ENCODE data around the gene TAS1R2. TPM values are rescaled to one million over a fixed set of nuclear protein-coding genes. Genes with fewer than 3 reads are reported as not detected.

TAS1R2 gene
- total and polyA plus RNA-seq, 2 donors from 2014 or later, result not detected

DNA sequence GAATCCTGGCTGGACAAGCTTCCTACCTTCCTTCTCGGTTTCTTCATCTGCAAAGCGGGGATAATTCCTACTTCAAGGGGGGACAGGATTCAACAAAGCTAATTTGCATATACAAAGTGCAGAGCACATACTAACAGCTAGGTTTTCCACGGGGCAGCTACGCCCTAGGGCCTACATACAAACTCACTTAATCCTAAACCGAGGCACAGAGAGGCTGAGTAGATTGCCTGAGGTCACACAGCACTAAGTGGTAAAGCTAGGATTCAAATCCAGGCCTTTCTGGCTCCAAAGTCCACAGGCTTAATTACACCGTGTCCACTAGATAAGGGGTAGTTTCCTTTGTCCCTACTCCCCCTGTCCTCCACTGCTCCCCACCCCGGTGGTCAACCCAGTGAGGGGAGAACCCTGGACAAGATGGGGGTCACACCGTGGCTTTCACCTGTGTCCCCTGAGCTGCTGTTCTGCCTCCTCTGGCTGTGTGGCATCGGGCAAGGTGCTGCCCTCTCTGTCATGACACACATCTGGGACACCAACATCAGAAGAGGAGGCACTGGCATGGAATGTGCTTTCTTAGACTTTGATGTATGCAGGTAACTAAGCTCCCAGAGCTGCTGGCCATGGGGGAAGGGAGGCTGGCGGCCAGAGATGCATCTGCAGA, 44.5 kb downstream of the TAS1R2 start:
- Histone ChIP-seq H3K9ac (ENCODE audit: low read length in 3 of 3) (no peak overlapping the region), H3K27ac (ENCODE audit: low read depth in 2 of 2, low read length in 2 of 2) (no peak overlapping the region), H3K4me3 (ENCODE audit: low read length in 3 of 3) (no peak overlapping the region), H3K9me3 (ENCODE audit: control insufficient read depth in 2 of 3, insufficient read depth in 1 of 3, low read length in 3 of 3) (no peaks in the 10 kb centered on the region), H3K36me3 (ENCODE audit: control insufficient read depth in 2 of 3, insufficient read depth in 3 of 3, low read length in 3 of 3) (no peaks in the 10 kb centered on the region), H3K27me3 (ENCODE audit: control insufficient read depth, insufficient read depth, low read length) (peaks cover 6% of the 10 kb centered on the region), H3K4me1 (ENCODE audit: control insufficient read depth in 2 of 3, insufficient read depth in 2 of 3, low read depth in 1 of 3, low read length in 3 of 3) (no peaks in the 10 kb centered on the region)
- FAIRE-seq, result no peak
- TF ChIP-seq, protein P1, sequence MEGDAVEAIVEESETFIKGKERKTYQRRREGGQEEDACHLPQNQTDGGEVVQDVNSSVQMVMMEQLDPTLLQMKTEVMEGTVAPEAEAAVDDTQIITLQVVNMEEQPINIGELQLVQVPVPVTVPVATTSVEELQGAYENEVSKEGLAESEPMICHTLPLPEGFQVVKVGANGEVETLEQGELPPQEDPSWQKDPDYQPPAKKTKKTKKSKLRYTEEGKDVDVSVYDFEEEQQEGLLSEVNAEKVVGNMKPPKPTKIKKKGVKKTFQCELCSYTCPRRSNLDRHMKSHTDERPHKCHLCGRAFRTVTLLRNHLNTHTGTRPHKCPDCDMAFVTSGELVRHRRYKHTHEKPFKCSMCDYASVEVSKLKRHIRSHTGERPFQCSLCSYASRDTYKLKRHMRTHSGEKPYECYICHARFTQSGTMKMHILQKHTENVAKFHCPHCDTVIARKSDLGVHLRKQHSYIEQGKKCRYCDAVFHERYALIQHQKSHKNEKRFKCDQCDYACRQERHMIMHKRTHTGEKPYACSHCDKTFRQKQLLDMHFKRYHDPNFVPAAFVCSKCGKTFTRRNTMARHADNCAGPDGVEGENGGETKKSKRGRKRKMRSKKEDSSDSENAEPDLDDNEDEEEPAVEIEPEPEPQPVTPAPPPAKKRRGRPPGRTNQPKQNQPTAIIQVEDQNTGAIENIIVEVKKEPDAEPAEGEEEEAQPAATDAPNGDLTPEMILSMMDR (IDR thresholded peaks at IDR 0.05; ENCODE audit: borderline replicate concordance, extremely low read depth, insufficient read depth), result no peak
- DNase-seq, result no peak
- intact Hi-C loops (cut with DNase I), result no loop called here

DNA sequence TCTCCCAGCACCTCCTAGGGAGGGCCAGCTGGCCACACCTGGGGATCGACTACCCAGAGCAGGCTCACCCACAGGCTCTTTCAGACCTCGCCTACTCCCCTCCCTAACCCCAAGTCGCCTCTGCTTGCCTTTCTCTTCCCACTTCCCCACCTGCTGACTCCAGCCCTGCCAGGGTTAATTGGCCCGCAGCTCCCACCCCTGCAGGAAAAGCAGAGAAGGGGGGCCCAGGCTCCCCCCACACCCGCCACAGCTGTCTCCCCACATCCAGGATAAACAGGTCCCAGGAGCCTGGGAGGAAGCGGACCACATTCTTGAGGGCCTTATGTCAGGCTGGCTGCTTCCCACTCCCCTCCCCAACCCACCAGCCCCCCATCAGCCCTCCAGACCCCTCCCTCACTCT, 45.0 kb downstream of the TAS1R2 start:
- DNase-seq, result peak in 3 of 5 donors; percentile 42 to 57 (median 43)
- no peak overlapping the region for H3K9ac ChIP-seq (ENCODE audit: low read length in 3 of 3)
- no peak for FAIRE-seq
- TF ChIP-seq, protein P1 (IDR thresholded peaks at IDR 0.05; ENCODE audit: borderline replicate concordance, extremely low read depth, insufficient read depth), result no peak
- no peaks in the 10 kb centered on the region for H3K4me1 ChIP-seq (ENCODE audit: control insufficient read depth in 2 of 3, insufficient read depth in 2 of 3, low read depth in 1 of 3, low read length in 3 of 3)
- H3K27me3 ChIP-seq (ENCODE audit: control insufficient read depth, insufficient read depth, low read length), result peaks cover 3% of the 10 kb centered on the region
- H3K4me3 ChIP-seq (ENCODE audit: low read length in 3 of 3), result no peak overlapping the region
- no peak overlapping the region for H3K27ac ChIP-seq (ENCODE audit: low read depth in 2 of 2, low read length in 2 of 2)
- no peaks in the 10 kb centered on the region for H3K9me3 ChIP-seq (ENCODE audit: control insufficient read depth in 2 of 3, insufficient read depth in 1 of 3, low read length in 3 of 3)
- no peaks in the 10 kb centered on the region for H3K36me3 ChIP-seq (ENCODE audit: control insufficient read depth in 2 of 3, insufficient read depth in 3 of 3, low read length in 3 of 3)
- intact Hi-C loops (cut with DNase I), result no loop called here

DNA sequence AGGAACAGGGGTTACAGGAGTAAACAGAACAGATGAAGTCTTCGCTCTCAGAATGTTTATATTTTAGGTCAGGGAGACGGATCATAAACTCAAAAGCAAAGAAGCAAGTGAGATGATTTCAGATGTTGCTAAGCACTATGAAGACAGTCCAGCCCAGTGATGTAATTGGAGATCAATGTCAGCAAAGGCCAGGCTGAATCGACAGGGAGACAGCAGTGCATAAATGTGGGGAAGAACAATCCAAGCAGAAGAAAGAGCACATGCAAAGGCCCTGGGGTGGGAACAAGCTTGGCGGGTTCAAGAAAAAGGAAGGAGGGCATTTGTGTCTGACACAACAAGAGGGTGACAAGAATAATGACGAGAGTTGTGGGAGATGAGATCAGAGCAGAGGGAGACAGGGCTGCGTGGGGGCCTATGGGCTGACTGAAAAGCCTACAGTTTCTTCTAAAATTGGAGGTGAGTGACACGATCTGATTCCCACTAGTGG, 47.0 kb downstream of the TAS1R2 start:
- H3K36me3 ChIP-seq (ENCODE audit: control insufficient read depth in 2 of 3, insufficient read depth in 3 of 3, low read length in 3 of 3), result no peaks in the 10 kb centered on the region
- DNase-seq (peak in 1 of 5 donors; percentile 1), FAIRE-seq (no peak)
- H3K4me1 ChIP-seq (ENCODE audit: control insufficient read depth in 2 of 3, insufficient read depth in 2 of 3, low read depth in 1 of 3, low read length in 3 of 3), result no peaks in the 10 kb centered on the region
- TF ChIP-seq, protein P1 (IDR thresholded peaks at IDR 0.05; ENCODE audit: borderline replicate concordance, extremely low read depth, insufficient read depth), result no peak
- peaks cover 3% of the 10 kb centered on the region for H3K27me3 ChIP-seq (ENCODE audit: control insufficient read depth, insufficient read depth, low read length)
- no peak overlapping the region for H3K4me3 ChIP-seq (ENCODE audit: low read length in 3 of 3)
- H3K27ac ChIP-seq (ENCODE audit: low read depth in 2 of 2, low read length in 2 of 2), result no peak overlapping the region
- H3K9me3 ChIP-seq (ENCODE audit: control insufficient read depth in 2 of 3, insufficient read depth in 1 of 3, low read length in 3 of 3), result no peaks in the 10 kb centered on the region
- intact Hi-C loops (cut with DNase I), result no loop called here
- H3K9ac ChIP-seq (ENCODE audit: low read length in 3 of 3), result no peak overlapping the region

All from kidney (tissue), 14 donors.